Subcutaneous adipose tissue (tissue), 4 donors: ENCODE data around the gene PER2. TPM values are rescaled to one million over a fixed set of nuclear protein-coding genes. Genes with fewer than 3 reads are reported as not detected.

Experiments
- CTCF ChIP-seq: fragments of 450-650 bp; IDR thresholded peaks from one replicate; pipeline ENCODE4 v1.5.1; 2016; ENCODE audit warnings: low read depth, mild to moderate bottlenecking, control low read depth, antibody characterized with exemption, moderate library complexity
- total RNA-seq, 4 donors: library from RNA; depleted of rRNA; stranded (reverse); fragments of >200 nt; gene quantifications; one replicate each; pipeline ENCODE4 v1.1.0, GENCODE V29; 2016

The PER2 gene
- total RNA-seq, 4 donors from 2014 or later: 2.9 to 17.9 (median 6.4) TPM

DNA sequence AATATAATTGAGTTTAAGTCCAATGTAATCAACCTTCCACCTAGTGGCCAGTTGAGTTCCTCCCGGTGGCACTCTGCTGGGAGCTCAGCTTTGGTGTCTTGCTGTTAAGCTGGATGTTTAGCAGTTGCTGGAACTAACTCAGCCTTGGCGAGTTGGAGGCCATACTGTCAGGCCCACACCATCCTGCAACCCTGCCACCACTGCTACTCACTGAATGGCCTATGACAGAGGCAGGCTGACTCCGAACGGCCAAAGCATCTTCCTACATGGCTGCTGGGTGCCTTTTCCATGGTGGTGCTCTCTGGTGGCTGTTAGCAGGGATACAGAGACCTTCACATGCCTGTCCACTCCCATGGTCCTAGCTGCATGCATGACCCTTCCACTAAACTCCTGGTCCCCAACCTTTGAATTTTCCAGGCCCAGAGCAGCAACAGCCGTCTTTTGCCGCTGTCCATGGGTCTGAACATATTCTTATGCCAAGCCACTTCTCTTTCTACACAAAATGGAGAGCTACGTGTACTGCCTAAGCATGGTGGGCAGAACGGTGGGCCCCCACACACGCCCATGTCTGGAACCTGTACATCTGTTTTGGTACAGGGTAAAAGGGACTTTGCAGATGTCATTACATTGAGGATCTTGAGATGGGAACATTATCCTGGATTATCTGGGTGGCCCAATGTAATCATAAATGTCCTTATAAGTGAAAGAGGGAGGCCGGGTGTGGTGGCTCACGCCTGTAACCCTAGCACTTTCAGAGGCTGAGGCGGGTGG lies 16.9 kb upstream of the PER2 start:
- TF ChIP-seq CTCF: no peak

GRCh38 chr2:238304116-238304515 lies 15.7 kb upstream of the PER2 start:
- TF ChIP-seq CTCF: no peak

DNA sequence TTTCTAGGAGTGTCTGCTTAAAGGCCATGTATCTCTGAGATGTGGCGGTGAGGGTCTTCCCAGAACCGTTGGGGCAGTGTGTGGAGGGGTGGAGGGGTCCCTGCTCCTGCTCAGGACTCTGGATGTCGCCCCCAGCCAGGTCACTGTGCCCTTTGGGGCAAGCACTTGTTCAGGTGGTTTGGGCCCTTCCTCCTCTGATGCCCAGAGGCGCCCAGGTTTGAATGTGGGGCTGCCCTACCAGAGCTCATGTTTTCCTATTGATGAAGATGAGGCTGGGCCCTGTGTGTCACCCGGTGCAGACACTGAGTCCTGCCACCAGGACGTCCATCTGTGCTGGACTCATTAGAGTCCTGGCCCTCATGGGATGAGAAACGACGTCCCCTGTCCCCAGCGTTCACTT lies 14.3 kb upstream of the PER2 start:
- TF ChIP-seq CTCF: no peak

- TF ChIP-seq CTCF: no peak
Observed at GRCh38 chr2:238302087-238302486, 13.7 kb upstream of the PER2 start.

- TF ChIP-seq CTCF: no peak
Observed at GRCh38 chr2:238299803-238300202, 11.4 kb upstream of the PER2 start.

GRCh38 chr2:238296638-238297457 lies 8.4 kb upstream of the PER2 start:
- TF ChIP-seq CTCF: no peak
